ENCODE measurements around the gene GTPBP1. TPM values are rescaled to one million over a fixed set of nuclear protein-coding genes. Genes with fewer than 3 reads are reported as not detected.

GTPBP1 gene
- total and polyA plus RNA-seq, 12 donors = 13.5 to 53.2 (median 33.8) TPM

DNA sequence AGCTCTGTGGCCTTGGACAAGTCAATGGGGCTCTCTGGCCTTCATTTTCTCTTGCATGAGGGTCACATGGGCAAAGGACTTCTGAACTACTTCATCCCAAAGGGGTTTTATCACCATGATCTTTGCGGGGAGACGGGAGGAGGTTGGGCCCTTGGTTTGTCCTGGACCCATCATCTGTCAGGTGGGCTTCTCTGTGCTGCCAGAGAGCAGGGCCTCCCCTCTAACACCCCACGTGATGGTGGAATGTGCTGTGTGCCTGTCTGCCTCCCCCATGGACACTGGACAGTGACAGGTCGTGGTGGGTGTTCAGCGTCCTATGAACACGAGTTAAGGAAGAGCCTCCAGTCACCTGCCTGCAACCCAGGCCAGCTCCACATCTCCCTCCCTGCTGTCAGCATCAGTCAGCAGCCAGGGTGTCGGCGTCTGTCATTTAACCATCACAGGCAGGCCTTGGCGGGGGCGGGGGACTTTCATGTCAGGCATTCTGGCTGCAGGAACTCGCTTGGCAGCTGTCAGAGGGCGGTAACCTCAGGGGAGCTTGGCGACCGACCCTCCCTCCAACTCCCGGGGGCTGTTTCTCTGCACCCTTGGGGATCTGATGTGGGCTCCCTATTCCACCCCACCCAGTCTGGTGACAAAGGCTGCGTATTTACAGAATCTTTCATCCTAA lies 52.7 kb downstream of the GTPBP1 start:
- no peaks in the 10 kb centered on the region for H3K9me3 ChIP-seq
- peaks cover 2 to 40% (median 24%) of the 10 kb centered on the region in 9 donors for H3K4me1 ChIP-seq
- H3K36me3 ChIP-seq = peaks cover 0 to 3% (median 0%) of the 10 kb centered on the region in 9 donors
- TF ChIP-seq, protein P1, sequence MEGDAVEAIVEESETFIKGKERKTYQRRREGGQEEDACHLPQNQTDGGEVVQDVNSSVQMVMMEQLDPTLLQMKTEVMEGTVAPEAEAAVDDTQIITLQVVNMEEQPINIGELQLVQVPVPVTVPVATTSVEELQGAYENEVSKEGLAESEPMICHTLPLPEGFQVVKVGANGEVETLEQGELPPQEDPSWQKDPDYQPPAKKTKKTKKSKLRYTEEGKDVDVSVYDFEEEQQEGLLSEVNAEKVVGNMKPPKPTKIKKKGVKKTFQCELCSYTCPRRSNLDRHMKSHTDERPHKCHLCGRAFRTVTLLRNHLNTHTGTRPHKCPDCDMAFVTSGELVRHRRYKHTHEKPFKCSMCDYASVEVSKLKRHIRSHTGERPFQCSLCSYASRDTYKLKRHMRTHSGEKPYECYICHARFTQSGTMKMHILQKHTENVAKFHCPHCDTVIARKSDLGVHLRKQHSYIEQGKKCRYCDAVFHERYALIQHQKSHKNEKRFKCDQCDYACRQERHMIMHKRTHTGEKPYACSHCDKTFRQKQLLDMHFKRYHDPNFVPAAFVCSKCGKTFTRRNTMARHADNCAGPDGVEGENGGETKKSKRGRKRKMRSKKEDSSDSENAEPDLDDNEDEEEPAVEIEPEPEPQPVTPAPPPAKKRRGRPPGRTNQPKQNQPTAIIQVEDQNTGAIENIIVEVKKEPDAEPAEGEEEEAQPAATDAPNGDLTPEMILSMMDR (IDR thresholded peaks at IDR 0.05) = no peak
- H3K27me3 ChIP-seq = no peaks in the 10 kb centered on the region
- no peak overlapping the region for H3K4me3 ChIP-seq
- 70 to 74% methylated on average over 16 of the region's 16 CpGs for WGBS, 2 donors
- ATAC-seq (no peak), DNase-seq (no peak)
- intact Hi-C loops (cut with DNase I) = loop anchor here in 1 of 10 donors (10.0 kb wide), 1 partner anchor 54 kb away; the partner anchor contains the start of genes GTPBP1 and JOSD1
- H3K27ac ChIP-seq = no peak overlapping the region

DNA sequence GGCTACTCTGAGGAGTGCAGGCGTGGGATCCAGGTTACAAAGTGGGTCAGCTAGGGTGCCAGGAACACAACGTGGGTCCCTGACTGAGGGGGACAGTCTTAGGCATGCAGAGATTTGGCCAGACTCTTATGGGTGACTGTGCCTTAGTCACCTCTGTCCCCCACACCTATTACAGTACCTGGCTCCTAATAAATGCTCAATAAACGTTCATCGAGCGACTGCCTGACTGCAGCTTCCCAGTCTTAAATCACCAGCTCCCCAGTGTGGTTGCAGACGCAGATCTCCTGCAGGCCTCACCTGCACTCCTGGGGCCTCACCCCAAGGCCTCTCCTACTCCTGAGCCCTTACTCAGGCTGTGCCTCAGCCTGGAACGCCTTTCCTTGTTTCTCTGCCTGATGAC lies 53.3 kb downstream of the GTPBP1 start:
- TF ChIP-seq, protein P1 (IDR thresholded peaks at IDR 0.05) = no peak
- Histone ChIP-seq H3K4me3 (no peak overlapping the region), H3K9me3 (no peaks in the 10 kb centered on the region), H3K4me1 (peaks cover 2 to 34% (median 18%) of the 10 kb centered on the region in 9 donors), H3K36me3 (no peaks in the 10 kb centered on the region), H3K27ac (no peak overlapping the region), H3K27me3 (no peaks in the 10 kb centered on the region)
- ATAC-seq (no peak), DNase-seq (no peak)
- WGBS, 2 donors = 79 to 90% methylated on average over 7 of the region's 7 CpGs
- intact Hi-C loops (cut with DNase I) = loop anchor here in 1 of 10 donors (10.0 kb wide), 1 partner anchor 54 kb away; the partner anchor contains the start of genes GTPBP1 and JOSD1

GRCh38 chr22:38760477-38761201 lies 54.9 kb downstream of the GTPBP1 start:
- no peak overlapping the region for H3K4me3 ChIP-seq
- ATAC-seq (no peak), DNase-seq (no peak)
- WGBS, 2 donors = 78 to 79% methylated on average over 12 of the region's 12 CpGs
- no peaks in the 10 kb centered on the region for H3K9me3 ChIP-seq
- TF ChIP-seq, protein P1 (IDR thresholded peaks at IDR 0.05) = no peak
- no peaks in the 10 kb centered on the region for H3K27me3 ChIP-seq
- no peak overlapping the region for H3K27ac ChIP-seq
- intact Hi-C loops (cut with DNase I) = loop anchor here in 4 of 10 donors (10.0 kb wide), 2 partner anchors 244 to 364 kb away; no protein-coding TSS in a partner anchor
- no peaks in the 10 kb centered on the region for H3K36me3 ChIP-seq
- peaks cover 2 to 23% (median 9%) of the 10 kb centered on the region in 9 donors for H3K4me1 ChIP-seq
